HepG2 (cell line): ENCODE results near the gene CAMK1D.

Source experiments
- CBX2 ChIP-seq, 2 experiments: fragments of 200-600 bp in 1 of 2; sonication (generic); formaldehyde crosslinking in 1 of 2; IDR thresholded peaks; 2 replicates each; pipeline versions ENCODE4 v1.7.0 to v1.8.1; 2018 to 2022; ENCODE audit warnings: low read depth in 2 of 2, low read length in 1 of 2, mild to moderate bottlenecking in 1 of 2, missing genetic modification reagents in 1 of 2
- CHD2 ChIP-seq: IDR thresholded peaks from 2 replicates; pipeline ENCODE4 v1.6.1; 2011; ENCODE audit warnings: low read depth, low read length, improper control_type of control experiment
- CTCF ChIP-seq: sonication (generic); formaldehyde crosslinking; IDR thresholded peaks from 2 replicates; pipeline ENCODE4 v1.5.0; 2020; ENCODE audit warnings: mild to moderate bottlenecking, missing genetic modification reagents, moderate library complexity
- ELF4 ChIP-seq: sonication (generic); formaldehyde crosslinking; IDR thresholded peaks from 2 replicates; pipeline ENCODE4 v1.5.0; 2020; ENCODE audit warnings: missing genetic modification reagents, mild to moderate bottlenecking, moderate library complexity, borderline replicate concordance
- JARID2 ChIP-seq: sonication (generic); formaldehyde crosslinking; IDR thresholded peaks from 2 replicates; pipeline ENCODE4 v1.8.1; 2023; ENCODE audit warnings: missing genetic modification reagents, inconsistent platforms; ENCODE audit not compliant: insufficient replicate concordance
- KAT7 ChIP-seq: IDR thresholded peaks from 2 replicates; pipeline ENCODE4 v1.6.1; 2018; ENCODE audit warnings: borderline replicate concordance, missing compliant biosample characterization
- KLF13 ChIP-seq: sonication (generic); formaldehyde crosslinking; IDR thresholded peaks from 2 replicates; pipeline ENCODE4 v1.4.0; 2020; ENCODE audit warnings: mild to moderate bottlenecking, missing genetic modification reagents
- KLF6 ChIP-seq: IDR thresholded peaks from 2 replicates; pipeline ENCODE4 v1.8.0; 2016; ENCODE audit warnings: missing biosample characterization, missing genetic modification reagents
- LRRFIP1 ChIP-seq: sonication (generic); formaldehyde crosslinking; conservative IDR thresholded peaks from 2 replicates; pipeline ENCODE4 v1.4.0; 2020; ENCODE audit warnings: missing genetic modification reagents
- NFE2L1 ChIP-seq: sonication (generic); formaldehyde crosslinking; IDR thresholded peaks from 2 replicates; pipeline ENCODE4 v1.4.0; 2020; ENCODE audit warnings: missing genetic modification reagents, mild to moderate bottlenecking, borderline replicate concordance
- POLR2A ChIP-seq, 2 experiments: IDR thresholded peaks; 2 replicates each; pipeline ENCODE4 v1.6.1; 2011; ENCODE audit warnings: low read depth in 2 of 2, low read length in 2 of 2, mild to moderate bottlenecking in 1 of 2, moderate library complexity in 1 of 2; ENCODE audit not compliant: insufficient read depth in 1 of 2
- TAF1 ChIP-seq: sonication (generic); formaldehyde crosslinking; IDR thresholded peaks from 2 replicates; pipeline ENCODE4 v1.4.0; 2020; ENCODE audit warnings: missing genetic modification reagents
- ZNF30 ChIP-seq: sonication (generic); formaldehyde crosslinking; IDR thresholded peaks from 2 replicates; pipeline ENCODE4 v1.5.0; 2020; ENCODE audit warnings: mild to moderate bottlenecking, missing genetic modification reagents
- ZNF768 ChIP-seq: sonication (generic); formaldehyde crosslinking; IDR thresholded peaks from 2 replicates; pipeline ENCODE4 v1.4.0; 2020; ENCODE audit warnings: missing genetic modification reagents

- TF ChIP-seq CBX2 (IDR thresholded peaks at IDR 0.05; ENCODE audit: low read depth, low read length) (no peak), CBX2 (CRISPR knock-in tag; IDR thresholded peaks at IDR 0.05; ENCODE audit: low read depth) (no peak), JARID2 (CRISPR knock-in tag) (no peak), KLF13 (CRISPR knock-in tag) (no peak), NFE2L1 (CRISPR knock-in tag) (no peak), KAT7 (CRISPR knock-in tag) (no peak), KLF6 (CRISPR knock-in tag) (no peak), ZNF30 (CRISPR knock-in tag) (no peak), ZNF768 (no peak), CHD2 (no peak), ELF4 (CRISPR knock-in tag) (no peak), POLR2A (IDR thresholded peaks at IDR 0.05; ENCODE audit: insufficient read depth in 1 of 2, low read depth in 2 of 2, low read length in 2 of 2) (no peak), CTCF (CRISPR knock-in tag) (no peak), LRRFIP1 (no peak), TAF1 (CRISPR knock-in tag) (no peak)
These were observed 234.7 kb downstream of the CAMK1D start for GRCh38 chr10:12583891-12584595.
